CD14-positive monocyte (primary cell): Measurements from ENCODE around the gene FAM222B. TPM values are rescaled to one million over a fixed set of nuclear protein-coding genes. Genes with fewer than 3 reads are reported as not detected.
A peak's percentile ranks its signal among the peaks of the same experiment; 100 is the strongest.

ENCODE experiments used
- DNase-seq, 3 donors: peaks; one replicate each; pipeline ENCODE4 v3.0.0-alpha.2; 2011 to 2022
- H2AFZ ChIP-seq: 2 replicates; pipeline ENCODE4 v1.6.0; 2012; ENCODE audit warnings: mild to moderate bottlenecking, low read depth, low read length, inconsistent platforms; ENCODE audit not compliant: insufficient read depth, poor library complexity, severe bottlenecking
- H3K27ac ChIP-seq, 2 donors: 1 replicate in 1 of 2; 2 replicates in 1 of 2; pipeline ENCODE4 v1.5.1; 2012 to 2013; ENCODE audit warnings: low read length in 2 of 2, control low read depth in 1 of 2, inconsistent platforms in 1 of 2, low read depth in 1 of 2, mild to moderate bottlenecking in 1 of 2
- H3K27me3 ChIP-seq, 2 donors: one replicate each; pipeline versions ENCODE4 v1.6.0 to v1.6.1; 2011 to 2013; ENCODE audit warnings: low read length in 2 of 2; ENCODE audit not compliant: control insufficient read depth in 2 of 2, insufficient read depth in 2 of 2
- H3K36me3 ChIP-seq, 2 donors: replicated peaks in 1 of 2; 1 replicate in 1 of 2; 2 replicates in 1 of 2; pipeline versions ENCODE4 v1.5.1 to v1.6.1; 2012 to 2013; ENCODE audit warnings: low read length in 2 of 2, control low read depth in 1 of 2, inconsistent platforms in 1 of 2, mild to moderate bottlenecking in 1 of 2; ENCODE audit not compliant: insufficient read depth in 2 of 2, control insufficient read depth in 1 of 2
- H3K4me1 ChIP-seq, 2 donors: 1 replicate in 1 of 2; 2 replicates in 1 of 2; pipeline versions ENCODE4 v1.5.1 to v1.6.1; 2012 to 2013; ENCODE audit warnings: low read length in 2 of 2, control low read depth in 1 of 2, inconsistent platforms in 1 of 2, mild to moderate bottlenecking in 1 of 2, moderate library complexity in 1 of 2; ENCODE audit not compliant: insufficient read depth in 2 of 2, control insufficient read depth in 1 of 2
- H3K4me2 ChIP-seq: replicated peaks from 2 replicates; pipeline ENCODE3; 2012; ENCODE audit warnings: low read length, moderate library complexity, mild to moderate bottlenecking; ENCODE audit not compliant: poor library complexity, severe bottlenecking; ENCODE audit errors: extremely low read depth
- H3K4me3 ChIP-seq, 3 experiments: fragments of 200-600 bp in 1 of 3; sonication (generic) in 1 of 3; replicated peaks in 1 of 3; 1 replicate in 2 of 3; 2 replicates in 1 of 3; pipeline ENCODE4 v1.5.1; 2011 to 2013; ENCODE audit warnings: low read length in 3 of 3, mild to moderate bottlenecking in 3 of 3, control low read depth in 2 of 3, low read depth in 2 of 3, inconsistent platforms in 1 of 3, moderate library complexity in 1 of 3
- H3K79me2 ChIP-seq: 2 replicates; pipeline ENCODE4 v1.6.0; 2012; ENCODE audit warnings: mild to moderate bottlenecking, control low read depth, inconsistent platforms, low read length, moderate library complexity; ENCODE audit not compliant: insufficient read depth
- H3K9ac ChIP-seq: 2 replicates; pipeline ENCODE4 v1.6.0; 2017; ENCODE audit warnings: low read length, mild to moderate bottlenecking; ENCODE audit not compliant: insufficient read depth, poor library complexity, severe bottlenecking
- H3K9me3 ChIP-seq, 2 donors: replicated peaks in 1 of 2; 1 replicate in 1 of 2; 2 replicates in 1 of 2; pipeline versions ENCODE4 v1.5.1 to v1.6.1; 2012 to 2013; ENCODE audit warnings: low read length in 2 of 2, control low read depth in 1 of 2; ENCODE audit not compliant: control insufficient read depth in 1 of 2, insufficient read depth in 1 of 2
- H4K20me1 ChIP-seq: 2 replicates; pipeline ENCODE4 v1.6.0; 2012; ENCODE audit warnings: mild to moderate bottlenecking, low read length, control low read depth, moderate library complexity; ENCODE audit not compliant: insufficient read depth
- H3K27ac Mint-ChIP-seq, 7 donors: one replicate each; pipeline ENCODE4 v1.8.0; 2020; ENCODE audit warnings: mild to moderate bottlenecking in 7 of 7, mixed read lengths in 7 of 7, moderate library complexity in 6 of 7, inconsistent platforms in 2 of 7
- H3K27me3 Mint-ChIP-seq, 3 donors: one replicate each; pipeline ENCODE4 v1.8.0; 2021 to 2022; ENCODE audit warnings: low read depth in 3 of 3, mild to moderate bottlenecking in 3 of 3, mixed read lengths in 3 of 3, moderate library complexity in 3 of 3, inconsistent platforms in 1 of 3
- H3K36me3 Mint-ChIP-seq, 2 donors: one replicate each; pipeline ENCODE4 v1.8.0; 2020; ENCODE audit warnings: mixed read lengths in 2 of 2, inconsistent platforms in 1 of 2, mild to moderate bottlenecking in 1 of 2
- H3K4me1 Mint-ChIP-seq: one replicate; pipeline ENCODE4 v1.8.0; 2020; ENCODE audit warnings: mild to moderate bottlenecking, mixed read lengths
- H3K4me3 Mint-ChIP-seq, 2 donors: one replicate each; pipeline ENCODE4 v1.8.0; 2020; ENCODE audit warnings: mild to moderate bottlenecking in 2 of 2, mixed read lengths in 2 of 2, moderate library complexity in 1 of 2
- H3K9me3 Mint-ChIP-seq, 7 donors: one replicate each; pipeline ENCODE4 v1.8.0; 2020 to 2022; ENCODE audit warnings: mixed read lengths in 7 of 7, mild to moderate bottlenecking in 6 of 7, moderate library complexity in 6 of 7, inconsistent platforms in 2 of 7
- WGBS: methylation state at CpG from one replicate; pipeline ENCODE4 v1.1.5; 2013; ENCODE audit warnings: missing lambda C conversion rate; ENCODE audit not compliant: insufficient coverage; 5-methylcytosine and 5-hydroxymethylcytosine counted together
- intact Hi-C, 2 donors: fragments of 100-400 bp; cut with micrococcal nuclease; formaldehyde crosslinking; loops; one replicate each; pipeline versions ENCODE4 v1.15.0 to v1.15.1; 2023
- polyA plus RNA-seq, 3 donors: library from polyadenylated mRNA; depleted of rRNA in 1 of 3; unstranded in 2 of 3; stranded (reverse) in 1 of 3; fragments of 300-500 nt in 2 of 3; fragments of >200 nt in 1 of 3; fragmentation: Illumina TruSeq in 2 of 3; gene quantifications; 1 replicate in 2 of 3; 2 replicates in 1 of 3; pipeline ENCODE4 v1.2.3, GENCODE V29; 2012 to 2021
- TF ChIP-seq, protein P1 (sequence below): fragments of 200-600 bp; IDR thresholded peaks from one replicate; pipeline ENCODE4 v1.8.0; 2022; ENCODE audit warnings: antibody characterized with exemption, mild to moderate bottlenecking

Gene FAM222B
- polyA plus RNA-seq, 3 donors, result 1.5 to 8.6 (median 1.9) TPM

GRCh38 chr17:28875848-28876550 lies 33.4 kb upstream of the FAM222B start:
- no peak overlapping the region for H3K9ac ChIP-seq
- H3K27me3 Mint-ChIP-seq, result peaks cover 0 to 5% (median 0%) of the 10 kb centered on the region in 3 donors
- H3K4me1 ChIP-seq, result no peaks in the 10 kb centered on the region
- no peaks in the 10 kb centered on the region for H3K9me3 ChIP-seq
- H3K27me3 ChIP-seq, result no peaks in the 10 kb centered on the region
- H3K4me3 Mint-ChIP-seq, result no peak overlapping the region
- TF ChIP-seq, protein P1, sequence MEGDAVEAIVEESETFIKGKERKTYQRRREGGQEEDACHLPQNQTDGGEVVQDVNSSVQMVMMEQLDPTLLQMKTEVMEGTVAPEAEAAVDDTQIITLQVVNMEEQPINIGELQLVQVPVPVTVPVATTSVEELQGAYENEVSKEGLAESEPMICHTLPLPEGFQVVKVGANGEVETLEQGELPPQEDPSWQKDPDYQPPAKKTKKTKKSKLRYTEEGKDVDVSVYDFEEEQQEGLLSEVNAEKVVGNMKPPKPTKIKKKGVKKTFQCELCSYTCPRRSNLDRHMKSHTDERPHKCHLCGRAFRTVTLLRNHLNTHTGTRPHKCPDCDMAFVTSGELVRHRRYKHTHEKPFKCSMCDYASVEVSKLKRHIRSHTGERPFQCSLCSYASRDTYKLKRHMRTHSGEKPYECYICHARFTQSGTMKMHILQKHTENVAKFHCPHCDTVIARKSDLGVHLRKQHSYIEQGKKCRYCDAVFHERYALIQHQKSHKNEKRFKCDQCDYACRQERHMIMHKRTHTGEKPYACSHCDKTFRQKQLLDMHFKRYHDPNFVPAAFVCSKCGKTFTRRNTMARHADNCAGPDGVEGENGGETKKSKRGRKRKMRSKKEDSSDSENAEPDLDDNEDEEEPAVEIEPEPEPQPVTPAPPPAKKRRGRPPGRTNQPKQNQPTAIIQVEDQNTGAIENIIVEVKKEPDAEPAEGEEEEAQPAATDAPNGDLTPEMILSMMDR, result no peak
- H3K4me1 Mint-ChIP-seq, result peaks cover 1% of the 10 kb centered on the region
- intact Hi-C loops, result no loop called here
- H3K36me3 ChIP-seq, result peaks cover 24 to 32% of the 10 kb centered on the region in 2 donors
- H3K9me3 Mint-ChIP-seq, result peaks cover 0 to 2% (median 0%) of the 10 kb centered on the region in 7 donors
- H3K27ac Mint-ChIP-seq, result peak overlapping the region in 1 of 7 donors; percentile 9
- H3K4me3 ChIP-seq, result no peak overlapping the region
- peaks cover 23% of the 10 kb centered on the region for H4K20me1 ChIP-seq
- H3K79me2 ChIP-seq, result no peaks in the 10 kb centered on the region
- no peak for DNase-seq
- H3K4me2 ChIP-seq, result no peak overlapping the region
- no peak overlapping the region for H3K27ac ChIP-seq
- no CpG with 5 or more reads among the region's 1 CpG for WGBS
- H3K36me3 Mint-ChIP-seq, result peaks cover 29% of the 10 kb centered on the region in 2 donors
- H2AFZ ChIP-seq, result no peak overlapping the region

DNA sequence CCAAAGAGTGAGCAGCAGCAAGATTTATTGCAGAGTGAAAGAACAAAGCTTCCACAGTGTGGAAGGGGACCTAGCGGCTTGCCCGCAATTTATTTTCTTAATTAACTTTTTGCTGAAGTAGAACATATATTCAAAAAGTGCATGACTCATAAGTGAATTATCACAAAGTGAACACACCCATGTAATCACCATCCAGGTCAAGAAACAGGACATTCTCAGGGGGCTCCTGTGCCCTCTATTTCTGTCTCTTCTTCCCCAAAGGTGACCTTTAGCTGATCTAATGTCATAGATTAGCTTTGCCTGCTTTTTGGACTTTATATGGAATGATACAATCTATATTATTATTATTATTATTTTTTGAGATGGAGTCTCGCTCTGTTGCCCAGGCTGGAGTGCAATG lies 32.2 kb upstream of the FAM222B start:
- H3K27me3 ChIP-seq, result no peaks in the 10 kb centered on the region
- Mint-ChIP-seq H3K27me3 (peaks cover 0 to 5% (median 0%) of the 10 kb centered on the region in 3 donors), H3K36me3 (peaks cover 16 to 17% of the 10 kb centered on the region in 2 donors), H3K27ac (no peak overlapping the region), H3K9me3 (peaks cover 0 to 2% (median 0%) of the 10 kb centered on the region in 7 donors), H3K4me1 (peaks cover 3% of the 10 kb centered on the region), H3K4me3 (no peak overlapping the region)
- H3K9ac ChIP-seq, result no peak overlapping the region
- intact Hi-C loops, result no loop called here
- no peaks in the 10 kb centered on the region for H3K9me3 ChIP-seq
- H3K4me3 ChIP-seq, result no peak overlapping the region
- no peaks in the 10 kb centered on the region for H3K79me2 ChIP-seq
- TF ChIP-seq, protein P1, result no peak
- H3K4me1 ChIP-seq, result no peaks in the 10 kb centered on the region
- H3K27ac ChIP-seq, result no peak overlapping the region
- no peak overlapping the region for H3K4me2 ChIP-seq
- H2AFZ ChIP-seq, result no peak overlapping the region
- peaks cover 10% of the 10 kb centered on the region for H4K20me1 ChIP-seq
- no peak for DNase-seq
- peaks cover 11 to 20% of the 10 kb centered on the region in 2 donors for H3K36me3 ChIP-seq
- WGBS, result no CpG with 5 or more reads among the region's 3 CpGs
